Stimulated activated CD4-positive, alpha-beta T cell treated with anti-CD3 and anti-CD28 coated beads, TNF-alpha, amount 100 ng/mL, for 24 hours (primary cell): Measurements from ENCODE around the gene TUBE1.
A peak's percentile ranks its signal among the peaks of the same experiment; 100 is the strongest.

Source experiments
- DNase-seq, 3 experiments: peaks; one replicate each; pipeline ENCODE4 v3.0.0-alpha.2; 2020; ENCODE audit warnings: low read depth in 3 of 3

The TUBE1 gene

GRCh38 chr6:112036088-112036637 lies 51.1 kb downstream of the TUBE1 start:
- DNase-seq: no peak

GRCh38 chr6:112034616-112034995 lies 52.7 kb downstream of the TUBE1 start:
- no peak for DNase-seq

GRCh38 chr6:112033791-112034615 lies 53.3 kb downstream of the TUBE1 start:
- DNase-seq: no peak

GRCh38 chr6:112032728-112033127 lies 54.6 kb downstream of the TUBE1 start:
- no peak for DNase-seq

GRCh38 chr6:112031960-112032359 lies 55.3 kb downstream of the TUBE1 start:
- DNase-seq: no peak

- DNase-seq: no peak
These were observed 56.2 kb downstream of the TUBE1 start for GRCh38 chr6:112030961-112031660.

- DNase-seq: no peak
These were observed 56.9 kb downstream of the TUBE1 start for GRCh38 chr6:112030206-112030960.

- DNase-seq: peak; percentile 44 to 76 (median 51)
These were observed 58.0 kb downstream of the TUBE1 start for GRCh38 chr6:112029045-112029822.

- DNase-seq: peak in 2 of 3 experiments; percentile 21 to 23
These were observed 59.2 kb downstream of the TUBE1 start for GRCh38 chr6:112027942-112028674.

- no peak for DNase-seq
These were observed 60.3 kb downstream of the TUBE1 start for GRCh38 chr6:112026933-112027332.

- DNase-seq: no peak
These were observed 62.8 kb downstream of the TUBE1 start for GRCh38 chr6:112024464-112024863.

GRCh38 chr6:112022749-112023148 lies 64.5 kb downstream of the TUBE1 start:
- no peak for DNase-seq

GRCh38 chr6:112021691-112022310 lies 65.5 kb downstream of the TUBE1 start:
- no peak for DNase-seq
